HepG2 (cell line): ENCODE measurements around the gene TRAPPC12. TPM values are rescaled to one million over a fixed set of nuclear protein-coding genes. Genes with fewer than 3 reads are reported as not detected.

ENCODE experiments used
- GLI4 ChIP-seq: sonication (generic); formaldehyde crosslinking; IDR thresholded peaks from 2 replicates; pipeline ENCODE4 v1.5.1; 2020; ENCODE audit warnings: missing genetic modification reagents, mild to moderate bottlenecking, moderate library complexity, borderline replicate concordance
- GLMP ChIP-seq: sonication (generic); formaldehyde crosslinking; IDR thresholded peaks from 2 replicates; pipeline ENCODE4 v1.9.0; 2021; ENCODE audit warnings: missing genetic modification reagents, mild to moderate bottlenecking, borderline replicate concordance
- KMT2B ChIP-seq: IDR thresholded peaks from 2 replicates; pipeline ENCODE4 v1.6.1; 2016; ENCODE audit warnings: missing genetic modification reagents, missing compliant biosample characterization
- MYNN ChIP-seq: sonication (generic); formaldehyde crosslinking; IDR thresholded peaks from 2 replicates; pipeline ENCODE4 v1.4.0; 2020; ENCODE audit warnings: mild to moderate bottlenecking, low read depth, missing genetic modification reagents
- NFIC ChIP-seq: IDR thresholded peaks from 2 replicates; pipeline ENCODE4 v1.6.1; 2012; ENCODE audit warnings: mild to moderate bottlenecking, low read length, inconsistent platforms
- REXO4 ChIP-seq: sonication (generic); formaldehyde crosslinking; IDR thresholded peaks from 2 replicates; pipeline ENCODE4 v1.8.0; 2022; ENCODE audit warnings: missing genetic modification reagents, mild to moderate bottlenecking, borderline replicate concordance
- SRY ChIP-seq: sonication (generic); formaldehyde crosslinking; IDR thresholded peaks from 2 replicates; pipeline ENCODE4 v1.8.0; 2022; ENCODE audit warnings: mild to moderate bottlenecking, missing genetic modification reagents
- ZFP36L2 ChIP-seq: sonication (generic); formaldehyde crosslinking; IDR thresholded peaks from 2 replicates; pipeline ENCODE4 v1.4.0; 2020; ENCODE audit warnings: missing genetic modification reagents
- ZNF296 ChIP-seq: sonication (generic); formaldehyde crosslinking; conservative IDR thresholded peaks from 2 replicates; pipeline ENCODE4 v1.5.0; 2020; ENCODE audit warnings: mild to moderate bottlenecking, missing genetic modification reagents
- ZNF367 ChIP-seq: sonication (generic); formaldehyde crosslinking; IDR thresholded peaks from 2 replicates; pipeline ENCODE4 v1.4.0; 2020; ENCODE audit warnings: missing genetic modification reagents, borderline replicate concordance
- ZNF557 ChIP-seq: sonication (generic); formaldehyde crosslinking; IDR thresholded peaks from 2 replicates; pipeline ENCODE4 v1.4.0; 2020; ENCODE audit warnings: missing genetic modification reagents
- ZNF768 ChIP-seq: sonication (generic); formaldehyde crosslinking; IDR thresholded peaks from 2 replicates; pipeline ENCODE4 v1.4.0; 2020; ENCODE audit warnings: missing genetic modification reagents
- ZNF850 ChIP-seq: sonication (generic); formaldehyde crosslinking; conservative IDR thresholded peaks from 2 replicates; pipeline ENCODE4 v1.9.0; 2021; ENCODE audit warnings: mild to moderate bottlenecking, missing genetic modification reagents
- polyA plus RNA-seq, 8 experiments: library from polyadenylated mRNA; depleted of rRNA in 3 of 8; stranded (reverse) in 7 of 8; unstranded in 1 of 8; fragments of >200 nt; fragmentation: Illumina TruSeq in 4 of 8; extraction: Trizol in 4 of 8; gene quantifications; 2 replicates each; pipeline versions ENCODE4 v1.2.1 to v1.2.3, GENCODE V29; 2011 to 2016; ENCODE audit warnings: low read depth in 4 of 8, missing spikeins in 1 of 8, mixed read lengths in 1 of 8; ENCODE audit not compliant: insufficient read depth in 1 of 8
- total RNA-seq, 5 experiments: library from RNA; depleted of rRNA; stranded (reverse); fragments of >200 nt; fragmentation: Illumina TruSeq; extraction: Trizol; gene quantifications; 2 replicates each; pipeline ENCODE4 v1.2.3, GENCODE V29; 2016; ENCODE audit warnings: low read depth in 1 of 5
- TF ChIP-seq, protein P1 (sequence below): sonication (generic); formaldehyde crosslinking; IDR thresholded peaks from one replicate; pipeline ENCODE4 v1.5.1; 2020; ENCODE audit warnings: mild to moderate bottlenecking, missing genetic modification reagents; ENCODE audit errors: not compliant biosample characterization

TRAPPC12 gene
- total and polyA plus RNA-seq, 2 of the 13 experiments (the other 11 are each of a cell fraction or from before 2014, with no cell fraction given), result 46.4 to 97.7 TPM

GRCh38 chr2:3519255-3520205 is 140.0 kb downstream of the TRAPPC12 start, which contains the start of gene ADI1 (continued):
- no peak for TF ChIP-seq GLMP
- peak; percentile 46 for TF ChIP-seq ZNF557 (CRISPR knock-in tag)
- TF ChIP-seq, protein P1, sequence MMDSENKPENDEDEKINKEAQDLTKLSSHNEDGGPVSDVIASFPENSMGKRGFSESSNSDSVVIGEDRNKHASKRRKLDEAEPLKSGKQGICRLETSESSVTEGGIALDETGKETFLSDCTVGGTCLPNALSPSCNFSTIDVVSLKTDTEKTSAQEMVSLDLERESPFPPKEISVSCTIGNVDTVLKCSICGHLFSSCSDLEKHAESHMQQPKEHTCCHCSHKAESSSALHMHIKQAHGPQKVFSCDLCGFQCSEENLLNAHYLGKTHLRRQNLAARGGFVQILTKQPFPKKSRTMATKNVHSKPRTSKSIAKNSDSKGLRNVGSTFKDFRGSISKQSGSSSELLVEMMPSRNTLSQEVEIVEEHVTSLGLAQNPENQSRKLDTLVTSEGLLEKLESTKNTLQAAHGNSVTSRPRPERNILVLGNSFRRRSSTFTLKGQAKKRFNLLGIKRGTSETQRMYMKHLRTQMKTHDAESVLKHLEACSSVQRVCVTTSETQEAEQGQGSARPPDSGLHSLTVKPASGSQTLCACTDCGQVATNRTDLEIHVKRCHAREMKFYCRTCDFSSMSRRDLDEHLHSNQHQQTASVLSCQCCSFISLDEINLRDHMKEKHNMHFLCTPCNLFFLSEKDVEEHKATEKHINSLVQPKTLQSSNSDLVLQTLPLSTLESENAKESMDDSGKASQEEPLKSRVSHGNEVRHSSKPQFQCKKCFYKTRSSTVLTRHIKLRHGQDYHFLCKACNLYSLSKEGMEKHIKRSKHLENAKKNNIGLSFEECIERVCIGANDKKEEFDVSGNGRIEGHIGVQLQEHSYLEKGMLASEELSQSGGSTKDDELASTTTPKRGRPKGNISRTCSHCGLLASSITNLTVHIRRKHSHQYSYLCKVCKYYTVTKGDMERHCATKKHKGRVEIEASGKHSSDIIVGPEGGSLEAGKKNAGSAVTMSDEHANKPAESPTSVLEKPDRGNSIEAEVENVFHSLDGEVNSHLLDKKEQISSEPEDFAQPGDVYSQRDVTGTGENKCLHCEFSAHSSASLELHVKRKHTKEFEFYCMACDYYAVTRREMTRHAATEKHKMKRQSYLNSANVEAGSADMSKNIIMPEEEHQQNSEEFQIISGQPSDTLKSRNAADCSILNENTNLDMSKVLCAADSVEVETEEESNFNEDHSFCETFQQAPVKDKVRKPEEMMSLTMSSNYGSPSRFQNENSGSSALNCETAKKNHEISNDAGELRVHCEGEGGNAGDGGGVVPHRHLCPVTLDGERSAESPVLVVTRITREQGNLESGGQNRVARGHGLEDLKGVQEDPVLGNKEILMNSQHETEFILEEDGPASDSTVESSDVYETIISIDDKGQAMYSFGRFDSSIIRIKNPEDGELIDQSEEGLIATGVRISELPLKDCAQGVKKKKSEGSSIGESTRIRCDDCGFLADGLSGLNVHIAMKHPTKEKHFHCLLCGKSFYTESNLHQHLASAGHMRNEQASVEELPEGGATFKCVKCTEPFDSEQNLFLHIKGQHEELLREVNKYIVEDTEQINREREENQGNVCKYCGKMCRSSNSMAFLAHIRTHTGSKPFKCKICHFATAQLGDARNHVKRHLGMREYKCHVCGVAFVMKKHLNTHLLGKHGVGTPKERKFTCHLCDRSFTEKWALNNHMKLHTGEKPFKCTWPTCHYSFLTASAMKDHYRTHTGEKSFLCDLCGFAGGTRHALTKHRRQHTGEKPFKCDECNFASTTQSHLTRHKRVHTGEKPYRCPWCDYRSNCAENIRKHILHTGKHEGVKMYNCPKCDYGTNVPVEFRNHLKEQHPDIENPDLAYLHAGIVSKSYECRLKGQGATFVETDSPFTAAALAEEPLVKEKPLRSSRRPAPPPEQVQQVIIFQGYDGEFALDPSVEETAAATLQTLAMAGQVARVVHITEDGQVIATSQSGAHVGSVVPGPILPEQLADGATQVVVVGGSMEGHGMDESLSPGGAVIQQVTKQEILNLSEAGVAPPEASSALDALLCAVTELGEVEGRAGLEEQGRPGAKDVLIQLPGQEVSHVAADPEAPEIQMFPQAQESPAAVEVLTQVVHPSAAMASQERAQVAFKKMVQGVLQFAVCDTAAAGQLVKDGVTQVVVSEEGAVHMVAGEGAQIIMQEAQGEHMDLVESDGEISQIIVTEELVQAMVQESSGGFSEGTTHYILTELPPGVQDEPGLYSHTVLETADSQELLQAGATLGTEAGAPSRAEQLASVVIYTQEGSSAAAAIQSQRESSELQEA (CRISPR knock-in tag), result peak; percentile 100
- peak; percentile 85 for TF ChIP-seq ZNF768 (CRISPR knock-in tag)
- peak; percentile 97 for TF ChIP-seq REXO4 (CRISPR knock-in tag)
- TF ChIP-seq MYNN, result peak; percentile 90
- TF ChIP-seq KMT2B (CRISPR knock-in tag), result peak; percentile 57; the same call in 1 of the 2 replicates
- peak; percentile 99 for TF ChIP-seq GLI4 (CRISPR knock-in tag)
- peak; percentile 90 for TF ChIP-seq ZNF850 (CRISPR knock-in tag)
- TF ChIP-seq ZNF367 (CRISPR knock-in tag), result 0 out of 2 replicates have a peak, but pooled peaks have one; percentile 79
- TF ChIP-seq NFIC, result no peak
- peak; percentile 92 for TF ChIP-seq SRY (CRISPR knock-in tag)
- no peak for TF ChIP-seq ZNF296 (CRISPR knock-in tag)
- TF ChIP-seq ZFP36L2 (CRISPR knock-in tag), result peak; percentile 93
